Measurements from ENCODE around the gene ABHD2.

DNA sequence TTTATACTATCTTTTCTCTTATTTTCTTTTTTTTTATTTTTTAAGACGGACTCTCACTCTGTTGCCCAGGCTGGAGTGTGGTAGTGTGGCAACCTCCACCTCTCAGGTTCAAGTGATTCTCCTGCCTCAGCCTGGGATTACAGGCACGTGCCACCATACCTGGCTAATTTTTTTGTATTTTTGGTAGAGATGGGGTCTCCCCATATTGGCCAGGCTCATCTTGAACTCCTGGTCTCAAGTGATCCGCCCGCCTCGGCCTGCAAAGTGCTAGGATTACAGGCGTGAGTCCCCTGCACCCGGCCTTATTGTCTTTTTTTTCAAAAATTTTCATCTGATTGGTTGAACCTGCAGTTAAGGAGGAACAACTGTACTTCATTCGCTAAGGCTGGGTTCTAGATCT lies 21.8 kb downstream of the ABHD2 start:
- TF ChIP-seq, protein P1, sequence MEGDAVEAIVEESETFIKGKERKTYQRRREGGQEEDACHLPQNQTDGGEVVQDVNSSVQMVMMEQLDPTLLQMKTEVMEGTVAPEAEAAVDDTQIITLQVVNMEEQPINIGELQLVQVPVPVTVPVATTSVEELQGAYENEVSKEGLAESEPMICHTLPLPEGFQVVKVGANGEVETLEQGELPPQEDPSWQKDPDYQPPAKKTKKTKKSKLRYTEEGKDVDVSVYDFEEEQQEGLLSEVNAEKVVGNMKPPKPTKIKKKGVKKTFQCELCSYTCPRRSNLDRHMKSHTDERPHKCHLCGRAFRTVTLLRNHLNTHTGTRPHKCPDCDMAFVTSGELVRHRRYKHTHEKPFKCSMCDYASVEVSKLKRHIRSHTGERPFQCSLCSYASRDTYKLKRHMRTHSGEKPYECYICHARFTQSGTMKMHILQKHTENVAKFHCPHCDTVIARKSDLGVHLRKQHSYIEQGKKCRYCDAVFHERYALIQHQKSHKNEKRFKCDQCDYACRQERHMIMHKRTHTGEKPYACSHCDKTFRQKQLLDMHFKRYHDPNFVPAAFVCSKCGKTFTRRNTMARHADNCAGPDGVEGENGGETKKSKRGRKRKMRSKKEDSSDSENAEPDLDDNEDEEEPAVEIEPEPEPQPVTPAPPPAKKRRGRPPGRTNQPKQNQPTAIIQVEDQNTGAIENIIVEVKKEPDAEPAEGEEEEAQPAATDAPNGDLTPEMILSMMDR (IDR thresholded peaks at IDR 0.05; ENCODE audit: borderline replicate concordance, extremely low read depth, low read length, poor library complexity, severe bottlenecking): no peak
- no peak for TF ChIP-seq EZH2 (IDR thresholded peaks at IDR 0.05; ENCODE audit: borderline replicate concordance, low read depth, low read length, severe bottlenecking)

All from DND-41 (cell line).